Stimulated activated CD4-positive, alpha-beta T cell treated with anti-CD3 and anti-CD28 coated beads, Interleukin-4, amount 100 ng/mL, for 48 hours (primary cell): ENCODE results near the gene SCGB3A2.
A peak's percentile ranks its signal among the peaks of the same experiment; 100 is the strongest.

Experiments used
- DNase-seq, 2 donors: peaks; one replicate each; pipeline ENCODE4 v3.0.0-alpha.2; 2020; ENCODE audit warnings: low read depth in 2 of 2

SCGB3A2 gene

GRCh38 chr5:147878066-147878759 lies at the start of gene SCGB3A2:
TSS of gene SCGB3A2 (plus strand) at chr5:147878711. CDS start at chr5:147878804, 93 bp downstream.
- no peak for DNase-seq

- no peak for DNase-seq
Observed at GRCh38 chr5:147830035-147830434, 48.5 kb upstream of the SCGB3A2 start.

- no peak for DNase-seq
Observed at GRCh38 chr5:147831465-147831864, 47.0 kb upstream of the SCGB3A2 start, which contains the start of gene SPINK1. TSS of gene SPINK1 (minus strand) at chr5:147831671. CDS start at chr5:147831577, 94 bp downstream.

GRCh38 chr5:147832541-147832940 lies 46.0 kb upstream of the SCGB3A2 start:
- no peak for DNase-seq

- DNase-seq = no peak
Observed at GRCh38 chr5:147835386-147835798, 43.1 kb upstream of the SCGB3A2 start.

- DNase-seq = no peak
Observed at GRCh38 chr5:147836439-147836838, 42.1 kb upstream of the SCGB3A2 start.

- no peak for DNase-seq
Observed at GRCh38 chr5:147842869-147843268, 35.6 kb upstream of the SCGB3A2 start.

GRCh38 chr5:147844846-147845245 lies 33.7 kb upstream of the SCGB3A2 start:
- no peak for DNase-seq

GRCh38 chr5:147845618-147846017 lies 32.9 kb upstream of the SCGB3A2 start:
- no peak for DNase-seq

GRCh38 chr5:147849226-147849625 lies 29.3 kb upstream of the SCGB3A2 start:
- DNase-seq = no peak

GRCh38 chr5:147851578-147851977 lies 26.9 kb upstream of the SCGB3A2 start:
- no peak for DNase-seq

GRCh38 chr5:147852365-147852764 lies 26.1 kb upstream of the SCGB3A2 start:
- DNase-seq = no peak

- DNase-seq = no peak
Observed at GRCh38 chr5:147853372-147853987, 25.0 kb upstream of the SCGB3A2 start.

GRCh38 chr5:147854331-147854730 lies 24.2 kb upstream of the SCGB3A2 start:
- no peak for DNase-seq

- no peak for DNase-seq
Observed at GRCh38 chr5:147854894-147855773, 23.4 kb upstream of the SCGB3A2 start.

GRCh38 chr5:147855774-147856069 lies 22.8 kb upstream of the SCGB3A2 start:
- no peak for DNase-seq

GRCh38 chr5:147856801-147857200 lies 21.7 kb upstream of the SCGB3A2 start:
- DNase-seq = no peak

GRCh38 chr5:147857302-147858129 lies 21.0 kb upstream of the SCGB3A2 start:
- peak; percentile 9 to 24 for DNase-seq

- no peak for DNase-seq
Observed at GRCh38 chr5:147858565-147858964, 19.9 kb upstream of the SCGB3A2 start.

- no peak for DNase-seq
Observed at GRCh38 chr5:147859962-147860640, 18.4 kb upstream of the SCGB3A2 start.

GRCh38 chr5:147860641-147861025 lies 17.9 kb upstream of the SCGB3A2 start:
- DNase-seq = no peak
